NCI-H2029 treated with DMSO at 0.1 percent for 48 hours (cell line): Measurements from ENCODE around the gene TTLL8.
"Not testable (repeated sequence)": the region's sequence is repeated elsewhere in the genome, so short reads cannot be mapped to it uniquely, and the experiment has no call there.

Experiments used
- DNase-seq: peaks from one replicate; lab custom pipeline; 2025; lab: John Stamatoyannopoulos, UW

The TTLL8 gene

GRCh38 chr22:50000587-50001387, 57.3 kb downstream of the TTLL8 start:
- no peak for DNase-seq

DNA sequence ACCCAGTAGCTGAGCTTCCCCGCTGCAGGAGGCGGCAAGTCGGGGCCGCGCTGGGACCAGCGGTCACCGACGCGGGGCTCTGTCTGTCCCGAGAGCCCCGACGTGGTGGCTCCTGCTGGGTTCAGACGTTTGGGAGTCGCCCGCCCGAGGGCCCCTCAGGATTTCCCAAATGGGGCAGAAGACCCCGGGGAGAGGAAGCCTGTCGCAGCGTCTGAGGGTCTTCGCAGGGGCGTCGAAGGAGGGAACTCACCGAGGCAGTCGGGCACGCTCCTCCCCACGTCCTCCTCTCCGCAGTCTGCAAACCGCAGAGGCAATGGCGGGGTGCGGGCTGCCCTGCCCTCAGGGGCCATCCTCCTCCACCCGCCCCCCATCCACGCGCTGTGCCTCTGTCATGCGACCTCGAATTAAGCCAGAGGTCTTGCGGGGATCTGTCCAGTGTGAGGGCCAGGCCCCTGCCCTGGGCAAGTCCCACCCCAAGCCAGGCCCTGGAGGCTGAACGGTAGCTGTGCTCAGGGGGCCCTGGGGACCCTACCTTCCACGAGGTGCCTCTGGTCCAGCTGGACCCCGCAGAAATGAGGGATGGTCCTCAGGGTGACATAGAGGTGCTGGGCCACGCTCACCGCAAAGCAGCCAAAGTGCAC, 58.0 kb downstream of the TTLL8 start:
- DNase-seq, result no peak

DNA sequence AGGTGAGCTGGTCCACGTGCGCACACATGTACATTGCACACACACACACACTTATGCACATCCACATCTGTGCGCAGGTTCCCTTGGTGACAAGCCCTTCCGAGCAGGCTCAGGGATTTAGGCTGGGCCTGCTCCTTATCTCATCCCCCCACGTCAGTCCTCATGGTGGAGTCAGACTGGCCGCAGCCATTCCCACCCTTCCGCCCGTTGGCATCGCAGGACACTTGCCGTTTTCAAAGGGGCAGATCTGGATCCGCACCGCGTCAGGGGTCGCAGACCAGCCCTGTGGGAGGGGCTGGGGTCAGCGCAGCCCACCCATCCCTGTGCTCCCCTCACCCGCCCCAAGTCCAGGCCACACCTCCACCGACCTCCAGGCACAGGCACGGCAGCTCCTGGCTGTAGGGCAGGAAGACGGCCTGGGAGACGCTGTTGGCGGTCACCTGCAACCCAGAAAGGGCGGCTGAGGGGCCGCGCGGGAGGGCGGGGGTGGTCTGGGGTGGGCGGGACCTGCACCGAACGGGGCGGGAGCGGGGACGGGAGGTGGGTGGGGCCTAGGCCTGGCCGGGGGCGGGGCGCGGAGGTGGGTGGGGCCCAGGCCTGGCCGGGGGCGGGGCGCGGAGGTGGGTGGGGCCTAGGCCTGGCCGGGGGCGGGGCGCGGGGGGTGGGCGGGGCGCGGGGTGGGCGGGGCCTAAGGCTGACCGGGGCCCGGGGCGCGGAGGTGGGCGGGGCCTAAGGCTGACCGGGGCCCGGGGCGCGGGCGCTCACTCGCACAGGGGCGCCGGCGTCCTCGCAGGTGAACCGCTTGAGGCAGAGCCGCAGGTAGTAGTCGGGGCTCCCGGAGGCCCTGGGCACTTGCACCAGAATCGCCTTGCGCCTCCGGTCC, 58.8 kb downstream of the TTLL8 start:
- no peak for DNase-seq

DNA sequence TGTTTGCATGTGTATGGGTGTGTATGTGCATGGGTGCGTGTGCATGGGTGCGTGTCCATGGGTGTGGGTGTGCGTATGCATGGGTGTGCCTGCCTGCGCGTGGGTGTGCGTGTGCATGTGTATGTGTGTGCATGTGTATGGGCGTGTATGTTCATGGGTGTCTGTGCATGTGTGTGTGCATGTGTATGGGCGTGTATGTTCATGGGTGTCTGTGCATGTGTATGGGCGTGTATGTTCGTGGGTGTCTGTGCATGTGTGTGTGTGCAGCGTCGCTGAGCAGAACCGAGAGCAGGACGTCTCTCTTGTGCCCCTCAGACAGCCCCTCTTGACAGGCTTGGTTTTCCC, 59.4 kb downstream of the TTLL8 start:
- no peak for DNase-seq

- DNase-seq, result no peak
Observed at GRCh38 chr22:49997932-49998717, 60.0 kb downstream of the TTLL8 start.

DNA sequence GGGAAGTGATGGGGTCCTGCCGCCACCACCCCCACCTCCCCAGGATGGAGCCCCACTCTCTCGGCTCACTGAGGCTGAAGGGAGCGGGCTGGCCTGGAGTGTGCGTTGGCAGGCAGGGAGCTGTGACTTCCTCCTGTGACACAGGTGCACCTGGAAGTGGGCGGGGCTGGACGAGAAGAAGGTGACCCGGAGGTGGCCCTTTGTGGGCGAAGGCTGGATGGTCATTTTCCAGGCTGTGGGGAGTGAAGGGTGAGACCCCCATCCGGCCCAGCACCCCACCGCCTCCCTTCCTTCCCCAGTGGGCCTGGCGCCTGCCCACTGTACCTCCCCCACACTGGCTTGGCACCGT, 60.9 kb downstream of the TTLL8 start:
- no peak for DNase-seq

DNA sequence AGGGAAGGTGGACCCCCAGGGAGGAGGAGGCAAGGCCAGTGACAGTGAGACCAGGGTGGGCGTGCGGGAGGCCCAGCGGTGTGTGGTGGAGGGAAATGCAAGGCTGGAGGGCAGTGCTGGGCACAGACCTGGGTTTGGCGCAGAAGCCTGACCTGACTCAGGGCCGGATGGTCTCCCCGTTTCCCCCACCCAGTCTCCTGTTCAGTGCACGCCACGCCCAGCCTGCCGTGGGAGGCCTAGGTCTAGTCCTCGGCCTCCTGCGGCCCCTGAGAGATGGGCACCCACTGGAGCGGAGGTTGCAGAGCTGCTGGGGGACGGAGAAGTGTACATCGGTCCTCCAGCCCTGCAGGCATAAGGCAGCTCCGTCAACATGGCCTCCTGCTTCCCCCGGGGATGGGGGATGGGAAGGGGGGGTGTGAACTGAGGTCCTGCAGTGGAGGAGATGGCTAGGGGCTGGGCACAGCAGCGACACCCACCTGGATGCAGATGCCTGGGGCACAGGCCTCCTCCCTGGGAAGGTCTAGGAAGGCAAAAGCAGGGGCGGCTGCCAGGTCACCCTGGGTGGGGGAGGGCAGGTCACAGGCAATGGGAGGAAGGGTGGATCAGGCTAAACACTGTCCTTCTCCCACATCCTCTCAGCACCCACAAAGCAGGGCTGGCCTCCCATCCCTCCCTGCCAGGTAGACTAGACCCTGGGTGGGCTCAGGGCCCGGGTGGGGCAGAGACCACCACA, 61.4 kb downstream of the TTLL8 start:
- DNase-seq, result no peak

DNA sequence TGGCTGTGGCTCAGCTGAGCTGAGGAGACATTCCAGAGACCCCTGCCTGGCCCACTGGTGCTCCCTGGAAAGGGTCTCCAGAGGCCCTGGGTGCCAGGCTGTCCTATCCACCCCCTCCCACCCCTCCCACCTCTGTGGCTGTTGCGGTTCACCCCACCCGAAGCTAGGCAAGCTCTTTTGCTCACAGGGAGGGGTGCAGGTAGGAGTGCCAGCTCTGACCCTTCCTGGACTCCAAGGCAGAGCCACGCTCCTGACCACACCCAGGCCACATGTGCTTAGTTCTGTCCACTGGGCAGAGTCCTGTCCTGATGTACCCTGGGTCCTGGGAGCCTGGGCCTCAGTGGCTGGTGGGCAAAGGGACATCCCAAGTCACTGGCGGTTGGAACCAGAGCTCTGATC, 62.0 kb downstream of the TTLL8 start:
- no peak for DNase-seq

DNA sequence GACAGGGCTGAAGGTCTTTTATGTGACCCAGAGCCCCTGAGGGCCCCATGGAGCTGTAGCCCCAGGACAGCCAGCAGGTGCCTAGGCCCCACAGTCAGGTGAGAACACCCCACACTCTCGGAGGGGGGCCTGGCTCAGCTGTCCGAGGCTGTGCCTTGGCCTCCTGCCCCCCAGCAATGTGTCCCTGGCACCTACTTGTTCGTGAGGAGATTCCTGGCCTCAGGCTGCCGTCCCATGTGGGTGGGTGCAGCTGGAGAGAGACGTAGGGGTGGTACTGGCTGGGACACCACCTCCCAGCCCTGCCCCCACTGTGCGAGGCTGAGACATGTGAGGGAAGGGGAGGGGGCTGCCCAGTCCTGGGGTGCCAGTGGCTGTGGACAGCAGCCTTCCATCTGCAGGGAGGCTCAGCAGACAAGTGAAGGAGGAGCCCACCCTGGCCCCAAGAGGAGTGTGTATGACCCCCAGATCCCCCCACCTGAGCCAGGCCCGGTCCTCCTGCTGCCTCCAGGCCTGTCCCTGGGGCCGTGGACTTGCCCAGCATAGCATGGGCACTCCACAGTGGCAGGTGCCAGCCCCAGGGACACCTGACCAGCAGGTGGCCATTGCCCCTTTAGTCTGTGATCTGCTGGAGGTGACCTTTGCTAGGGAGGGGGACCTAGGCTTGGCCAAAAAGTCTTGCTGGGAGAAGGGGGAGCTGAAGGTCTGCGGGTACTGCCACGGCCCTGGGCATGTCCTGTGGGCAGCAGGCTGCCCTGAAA, 62.6 kb downstream of the TTLL8 start:
- no peak for DNase-seq

DNA sequence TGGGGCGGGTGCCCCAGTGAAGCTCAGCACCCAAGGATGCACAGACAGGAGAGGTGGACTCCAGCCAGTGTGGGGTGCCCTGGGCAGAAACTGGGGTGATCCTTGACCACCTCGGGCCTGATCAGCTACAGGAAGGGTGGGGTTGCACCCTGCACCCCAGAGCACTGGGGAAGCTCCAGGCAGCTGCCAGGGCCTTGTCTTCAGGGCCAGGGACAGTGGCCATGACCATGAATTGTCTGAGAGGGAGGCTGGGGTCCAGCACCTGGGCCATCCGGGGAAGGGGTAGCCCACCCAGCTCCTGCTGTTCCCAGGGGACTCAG, 63.1 kb downstream of the TTLL8 start:
- no peak for DNase-seq

GRCh38 chr22:49994361-49995040, 63.6 kb downstream of the TTLL8 start:
- DNase-seq, result no peak

GRCh38 chr22:49993649-49994360, 64.3 kb downstream of the TTLL8 start:
- DNase-seq, result no peak

GRCh38 chr22:49992921-49993648, 65.0 kb downstream of the TTLL8 start:
- no peak for DNase-seq

- DNase-seq, result no peak
Observed at GRCh38 chr22:49991907-49992533, 66.1 kb downstream of the TTLL8 start.

GRCh38 chr22:49991167-49991566, 66.9 kb downstream of the TTLL8 start:
- DNase-seq, result no peak

DNA sequence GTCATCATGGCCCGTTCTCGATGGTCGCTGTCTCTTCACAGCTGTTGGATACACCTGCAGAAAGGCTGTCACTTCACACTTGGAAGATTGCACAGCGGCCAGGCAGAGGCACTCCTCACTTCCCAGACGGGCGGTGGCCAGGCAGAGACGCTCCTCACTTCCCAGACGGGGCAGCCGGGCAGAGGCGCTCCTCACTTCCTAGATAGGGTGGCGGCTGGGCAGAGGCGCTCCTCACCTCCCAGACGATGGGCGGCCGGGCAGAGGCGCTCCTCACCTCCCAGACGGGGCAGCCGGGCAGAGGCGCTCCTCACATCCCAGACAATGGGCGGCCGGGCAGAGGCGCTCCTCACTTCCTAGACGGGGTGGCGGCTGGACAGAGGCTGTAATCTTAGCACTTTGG, 68.3 kb downstream of the TTLL8 start:
- not testable (repeated sequence) for DNase-seq

- no peak for DNase-seq
Observed at GRCh38 chr22:49986325-49986724, 71.8 kb downstream of the TTLL8 start.
